ENCODE data around the gene SGSM2.
A peak's percentile ranks its signal among the peaks of the same experiment; 100 is the strongest.

GRCh38 chr17:2393954-2394749 is 56.9 kb downstream of the SGSM2 start:
- TF ChIP-seq CTCF (IDR thresholded peaks at IDR 0.05) = no peak
- no peak for TF ChIP-seq POLR2AphosphoS5 (IDR thresholded peaks at IDR 0.05; ENCODE audit: low read depth, low read length)
- TF ChIP-seq REST (IDR thresholded peaks at IDR 0.05; ENCODE audit: insufficient read depth in 1 of 2, low read depth in 2 of 2, low read length in 1 of 2) = no peak
- 0 out of 2 replicates have a peak, but pooled peaks have one; percentile 5 for TF ChIP-seq SIN3A (IDR thresholded peaks at IDR 0.05; ENCODE audit: borderline replicate concordance, insufficient read depth, low read depth, low read length)
- TF ChIP-seq TCF7L2 (IDR thresholded peaks at IDR 0.05; ENCODE audit: low read depth, low read length) = no peak
